ENCODE results near the gene VAC14.

The VAC14 gene

DNA sequence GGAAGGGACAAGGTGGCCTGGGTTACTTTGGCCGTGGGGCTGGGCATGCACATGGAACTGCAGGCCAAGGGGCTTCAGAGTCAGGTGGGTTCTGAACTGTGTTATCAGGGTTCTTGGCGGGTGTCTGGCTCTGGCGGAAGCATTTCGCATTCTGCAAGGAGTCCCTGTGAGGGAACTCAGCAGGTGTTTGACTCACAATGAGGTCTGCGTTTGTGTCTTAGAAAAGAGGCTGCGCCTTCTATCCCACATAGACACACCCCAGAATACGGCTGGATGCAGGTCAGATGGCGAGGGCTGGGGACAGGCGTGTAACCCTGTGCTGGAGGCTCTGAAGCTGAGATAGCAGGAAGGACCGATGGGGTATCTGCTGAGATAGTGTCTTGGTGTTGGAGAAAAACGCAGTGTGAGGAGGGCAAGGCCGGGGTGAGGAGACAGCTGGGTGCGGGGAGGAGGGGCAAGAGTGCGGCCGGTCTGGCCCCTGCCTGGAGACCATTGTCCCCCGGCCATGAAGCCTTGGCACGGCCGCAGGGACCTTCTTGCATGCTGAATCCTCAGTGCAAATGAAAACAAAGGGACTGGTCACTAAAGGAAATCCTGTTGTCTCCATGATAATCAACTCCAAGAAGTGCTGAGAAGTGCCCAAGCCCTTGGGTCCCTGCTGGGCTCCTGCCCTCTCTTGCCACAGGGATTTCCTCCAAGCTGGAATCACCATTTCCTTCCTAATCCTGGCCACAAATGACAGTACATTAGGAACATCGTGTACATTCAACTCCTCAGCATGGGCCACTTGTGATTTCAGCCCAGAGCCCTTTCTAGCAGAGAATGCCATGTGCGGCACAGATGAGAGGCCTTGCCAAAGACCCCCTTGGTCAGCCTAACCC lies 92.4 kb downstream of the VAC14 start:
- DNase-seq (ENCODE audit: low read depth in 2 of 2) = no peak

DNA sequence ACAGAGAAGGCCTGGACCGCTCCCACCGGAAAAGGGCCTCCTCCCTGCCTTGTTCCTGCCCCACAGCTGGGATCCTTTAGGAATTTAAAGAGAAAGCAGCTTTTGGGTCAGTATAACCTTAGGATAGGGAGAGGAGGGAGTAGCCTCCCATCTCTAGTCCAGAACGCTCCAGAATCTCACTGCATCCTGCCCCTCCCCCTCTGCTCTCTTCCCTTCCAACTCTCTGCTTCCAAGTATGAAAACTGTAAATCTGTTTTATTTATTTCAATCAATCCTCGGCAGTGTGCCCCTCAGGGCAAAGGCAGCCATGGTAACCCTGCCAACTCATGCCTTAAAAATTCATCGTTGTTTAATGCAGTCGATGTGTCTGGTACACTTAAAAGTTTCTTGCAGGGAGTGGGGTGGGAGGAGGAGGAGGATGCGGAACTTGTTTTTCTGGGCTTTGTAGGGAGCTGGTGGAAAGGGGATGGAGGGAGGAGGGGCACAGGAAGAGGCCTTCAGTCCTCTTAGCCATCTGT lies 94.0 kb downstream of the VAC14 start:
- DNase-seq (ENCODE audit: low read depth in 2 of 2) = no peak

DNA sequence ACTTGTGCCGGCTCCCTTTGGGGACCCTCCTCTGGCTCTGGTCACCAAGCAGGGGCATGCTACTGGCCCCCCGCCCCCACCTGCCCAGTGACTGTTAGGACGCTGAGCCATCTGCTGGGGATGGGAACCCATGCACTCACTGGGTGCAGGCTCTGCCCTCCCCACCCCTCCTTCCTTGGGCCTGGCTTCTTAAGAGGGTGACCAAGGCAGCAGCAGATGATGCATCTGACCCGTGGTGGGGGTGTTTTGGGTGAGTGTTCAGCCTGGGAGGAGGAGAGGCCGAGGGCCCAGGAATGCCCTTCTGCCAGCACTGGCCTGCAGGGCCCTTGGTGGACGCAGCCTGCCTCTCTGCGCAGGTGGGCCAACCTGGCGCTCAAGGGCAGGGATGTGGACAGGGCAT lies 95.9 kb downstream of the VAC14 start:
- DNase-seq (ENCODE audit: low read depth in 2 of 2) = no peak

DNA sequence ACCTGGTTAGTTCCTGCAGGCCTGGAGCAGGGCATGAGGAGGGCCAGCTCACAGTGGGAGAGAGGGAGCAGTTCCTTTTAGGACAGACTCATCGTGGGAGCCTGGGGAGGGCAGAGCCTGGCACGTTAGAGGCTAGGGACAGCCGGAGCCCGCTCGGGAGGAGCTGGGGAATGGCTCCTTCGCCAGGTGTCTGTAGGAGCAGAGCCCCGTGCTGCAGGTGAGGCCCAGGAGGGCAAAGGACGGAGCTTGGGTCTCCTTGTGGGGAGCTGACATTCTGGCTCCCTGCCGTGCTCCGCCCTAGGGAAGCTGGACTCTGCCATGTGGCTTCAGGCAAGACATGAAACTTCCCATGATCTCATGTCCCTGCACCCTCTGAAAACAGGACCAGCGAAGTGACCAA lies 96.4 kb downstream of the VAC14 start:
- no peak for DNase-seq (ENCODE audit: low read depth in 2 of 2)

DNA sequence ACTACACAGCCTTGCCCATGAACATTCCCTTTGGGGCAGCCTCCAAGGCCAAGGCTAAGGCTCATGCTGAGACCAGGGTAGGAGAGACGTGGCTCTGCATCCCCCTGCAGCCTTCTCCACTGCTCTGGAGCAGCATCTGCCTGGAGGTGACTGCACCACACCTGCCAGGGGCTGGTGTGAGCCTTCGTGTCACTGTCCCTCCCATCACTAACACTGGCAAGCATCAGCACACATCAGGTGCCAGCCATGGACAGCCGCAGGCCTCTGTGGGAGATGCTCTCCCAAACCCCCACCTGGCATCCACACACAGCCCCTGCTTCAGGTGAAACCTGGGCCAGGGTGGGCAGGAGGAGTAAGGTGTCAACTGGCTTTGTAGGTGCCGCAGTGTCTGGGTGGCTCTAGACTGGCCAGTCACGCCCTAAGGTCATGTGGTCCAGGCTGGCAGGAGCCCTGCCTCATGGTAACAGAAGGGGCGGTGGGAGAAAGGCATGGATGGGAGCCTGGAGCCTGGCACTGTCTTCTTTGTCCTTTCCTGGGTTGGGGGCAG lies 97.0 kb downstream of the VAC14 start:
- no peak for DNase-seq (ENCODE audit: low read depth in 2 of 2)

DNA sequence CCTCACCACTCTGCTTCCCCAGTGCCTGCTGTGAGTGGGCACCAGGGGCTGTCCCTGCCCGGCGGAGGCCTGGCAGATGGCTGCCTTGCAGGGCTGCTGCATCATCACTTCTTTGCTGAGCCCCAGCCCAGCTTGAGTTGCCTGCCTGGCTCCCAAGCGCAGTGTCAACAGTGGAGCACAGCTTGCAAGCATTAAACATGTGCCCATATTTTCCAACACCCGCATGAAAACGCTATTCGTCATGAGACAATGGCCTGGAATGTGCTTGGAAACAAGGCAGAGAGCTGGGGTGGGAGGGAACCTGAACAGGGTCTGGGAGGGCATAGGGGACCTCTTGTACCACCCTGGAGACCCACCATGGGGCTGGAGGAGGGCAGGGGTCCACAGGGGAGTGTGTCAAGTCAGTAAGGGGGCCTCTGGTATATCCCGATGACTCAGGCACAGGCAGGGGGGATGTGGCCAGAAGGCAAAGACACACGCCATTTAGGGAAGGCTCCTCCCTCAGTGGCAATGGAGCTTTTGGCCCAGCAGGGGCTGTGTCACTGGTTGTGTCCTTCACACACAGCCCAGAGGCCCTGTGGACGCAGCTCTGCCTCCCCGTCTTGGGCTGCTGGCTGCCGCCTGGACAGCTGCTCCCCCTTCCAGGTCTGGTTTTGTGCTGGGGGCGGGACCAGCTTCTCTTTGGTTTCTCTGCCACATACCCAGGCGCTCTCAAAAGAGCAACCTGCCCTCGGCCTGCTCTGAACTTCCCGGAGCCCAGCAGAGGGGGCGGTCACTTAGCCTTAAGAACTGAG lies 97.7 kb downstream of the VAC14 start:
- DNase-seq (ENCODE audit: low read depth in 2 of 2) = no peak

DNA sequence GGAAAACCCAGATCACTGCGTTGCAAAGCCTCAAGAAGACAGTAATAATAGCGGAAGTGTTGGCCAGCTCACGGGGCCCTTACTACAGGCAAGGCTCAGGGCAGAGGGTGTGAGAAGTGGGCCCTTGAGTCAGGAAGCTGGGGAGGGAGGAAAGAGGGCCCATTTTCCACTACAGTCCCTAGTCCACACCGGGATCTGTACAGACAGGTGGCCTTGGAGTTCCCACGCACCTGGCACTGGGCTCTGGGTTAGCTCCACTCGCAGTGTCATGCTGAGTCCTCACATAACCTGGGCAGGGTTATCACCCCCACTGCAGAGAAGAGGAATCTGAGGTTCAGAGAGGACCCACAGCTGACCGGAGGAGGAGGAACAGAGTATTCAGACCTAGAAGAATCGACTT lies 98.3 kb downstream of the VAC14 start:
- no peak for DNase-seq (ENCODE audit: low read depth in 2 of 2)

DNA sequence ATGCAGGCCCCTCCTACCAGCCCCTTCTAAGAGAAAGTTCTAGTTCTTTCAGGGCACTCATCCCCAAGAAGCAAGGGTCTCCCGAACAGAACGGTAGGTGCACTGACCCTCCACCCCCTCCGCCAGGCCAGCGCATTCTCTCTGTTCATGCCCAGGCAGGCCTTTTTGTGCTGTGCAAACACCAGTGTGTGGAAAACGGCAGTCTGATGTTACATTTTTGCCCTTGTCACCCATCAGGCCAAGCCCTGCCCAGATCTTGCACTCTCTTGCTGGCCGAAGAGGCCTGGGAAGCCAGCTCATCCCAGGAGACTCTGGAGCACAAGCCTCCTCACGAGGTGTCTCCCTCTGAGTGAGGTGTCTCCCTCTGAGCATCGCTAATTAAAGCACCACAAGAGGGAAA lies 99.0 kb downstream of the VAC14 start:
- DNase-seq (ENCODE audit: low read depth in 2 of 2) = no peak

DNA sequence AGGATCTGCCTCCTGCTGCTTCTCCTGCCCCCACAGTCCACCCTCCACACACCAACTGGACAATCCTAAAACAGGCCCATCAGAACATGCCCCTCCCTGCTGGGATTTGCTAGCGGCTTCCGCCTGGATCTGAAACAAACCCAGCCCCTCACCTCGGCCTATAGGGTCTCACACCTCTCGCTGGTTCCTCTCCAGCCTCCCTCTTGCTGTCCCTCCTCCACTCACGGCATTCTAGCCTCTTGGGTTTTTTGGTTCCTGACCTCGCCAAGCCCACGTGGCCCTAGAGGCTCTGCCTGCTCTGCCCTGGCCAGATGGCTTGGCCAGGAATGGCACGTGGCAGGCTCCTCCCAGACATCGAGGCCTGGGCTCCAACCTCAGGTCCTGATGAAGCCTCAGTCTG lies 99.4 kb downstream of the VAC14 start:
- no peak for DNase-seq (ENCODE audit: low read depth in 2 of 2)

DNA sequence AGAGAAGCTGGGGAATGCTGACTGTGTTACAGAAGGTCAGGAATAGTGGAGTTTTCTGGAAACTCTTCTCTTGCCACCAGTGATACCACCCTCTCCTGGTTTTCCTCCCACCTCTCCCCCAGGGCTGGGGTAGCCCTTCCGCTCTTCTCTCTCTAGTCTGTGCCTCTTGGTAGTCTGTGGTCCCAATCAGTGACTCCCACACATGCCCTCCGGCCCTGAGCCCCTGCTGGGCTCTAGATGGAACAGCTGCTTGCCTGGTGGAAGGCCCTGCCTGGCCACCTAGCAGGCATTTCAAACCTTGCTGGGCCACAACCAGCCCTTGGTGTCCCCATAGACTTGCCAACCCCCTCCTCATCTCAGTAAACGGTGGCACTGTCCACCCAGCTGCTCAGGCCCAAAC lies 99.9 kb downstream of the VAC14 start:
- no peak for DNase-seq (ENCODE audit: low read depth in 2 of 2)

DNA sequence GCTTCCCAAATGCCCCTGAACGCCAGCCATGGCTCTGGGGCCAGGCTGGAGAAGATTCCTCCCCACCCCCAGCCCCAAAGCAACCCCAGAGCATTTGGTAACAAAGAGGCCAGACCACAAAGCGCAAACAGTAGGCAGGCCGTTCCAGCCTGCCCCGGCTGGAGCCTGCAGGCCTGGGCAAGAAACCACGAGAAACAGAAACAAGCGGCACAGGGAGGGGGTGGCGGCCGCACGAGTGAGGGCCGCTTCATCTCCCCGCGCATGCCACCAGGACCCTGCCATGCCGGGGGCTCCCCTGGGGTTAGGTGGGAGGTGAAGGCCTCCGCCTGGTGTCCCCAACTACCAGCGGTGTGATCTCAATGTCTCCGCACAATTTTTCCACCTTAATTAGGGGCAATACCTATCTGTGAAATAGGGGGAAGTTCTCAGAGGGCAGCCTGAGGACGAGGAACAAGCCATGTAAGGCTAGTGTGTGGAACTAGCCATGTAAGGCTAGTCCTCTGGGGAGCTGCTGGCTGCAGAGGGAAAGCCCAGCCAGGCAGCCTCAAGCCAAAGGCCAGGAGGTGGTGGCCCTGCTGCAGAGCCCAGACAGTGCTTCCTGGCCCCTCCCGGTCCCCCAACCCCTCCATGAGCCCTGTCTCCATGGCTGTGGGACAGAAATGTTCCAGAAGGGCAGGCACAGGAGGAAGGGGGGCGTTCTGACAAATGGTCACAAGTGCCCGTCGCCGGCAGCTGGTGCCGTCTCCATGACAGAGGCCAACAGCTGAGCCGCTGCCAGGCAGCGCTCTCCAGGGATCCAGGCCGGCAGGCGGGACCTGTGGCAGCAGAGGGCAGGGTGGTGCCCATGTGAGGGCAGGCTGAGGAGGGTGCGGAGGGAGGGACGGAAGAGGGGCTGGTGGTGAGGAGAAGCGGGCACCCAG lies 100.6 kb downstream of the VAC14 start:
- no peak for DNase-seq (ENCODE audit: low read depth in 2 of 2)

DNA sequence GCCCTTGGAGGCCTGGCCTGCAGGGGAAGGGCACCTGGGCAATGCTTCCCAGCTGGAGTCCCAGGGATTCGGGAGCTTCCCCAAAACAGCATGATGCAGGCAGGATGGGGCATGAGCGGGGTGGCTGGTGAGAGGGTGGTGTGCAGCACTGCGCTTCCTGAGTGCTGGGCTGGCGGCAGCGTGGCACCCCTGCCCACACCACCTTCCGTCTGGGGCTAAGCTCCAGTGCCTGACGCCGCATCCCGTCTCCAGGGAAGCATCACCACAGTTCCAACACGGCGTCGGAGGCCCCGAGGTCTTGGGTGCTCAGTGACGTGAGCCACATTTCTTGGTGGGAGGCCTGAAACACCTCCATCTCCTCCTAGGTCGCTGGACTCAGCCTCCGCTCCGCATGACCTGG lies 101.3 kb downstream of the VAC14 start:
- no peak for DNase-seq (ENCODE audit: low read depth in 2 of 2)

DNA sequence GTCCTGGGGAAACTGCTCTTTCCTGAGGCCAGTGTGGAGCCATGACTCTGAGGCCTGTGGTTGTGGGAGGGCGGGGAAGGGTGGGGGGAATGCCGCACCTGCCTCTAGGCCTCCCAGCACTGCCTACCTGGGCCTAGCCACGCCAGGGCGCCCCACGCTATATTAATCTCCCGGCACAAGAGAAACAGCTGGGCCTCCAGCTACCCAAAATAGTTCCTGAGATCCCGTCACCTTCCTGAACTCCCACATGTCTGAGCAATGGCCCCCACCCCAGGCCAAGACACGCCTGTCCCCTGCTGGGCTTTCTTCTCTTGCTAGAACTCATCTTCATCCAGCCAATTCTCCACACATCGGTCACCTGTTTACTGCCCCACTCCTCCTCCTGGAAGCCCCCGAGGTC lies 102.1 kb downstream of the VAC14 start:
- DNase-seq (ENCODE audit: low read depth in 2 of 2) = no peak

DNA sequence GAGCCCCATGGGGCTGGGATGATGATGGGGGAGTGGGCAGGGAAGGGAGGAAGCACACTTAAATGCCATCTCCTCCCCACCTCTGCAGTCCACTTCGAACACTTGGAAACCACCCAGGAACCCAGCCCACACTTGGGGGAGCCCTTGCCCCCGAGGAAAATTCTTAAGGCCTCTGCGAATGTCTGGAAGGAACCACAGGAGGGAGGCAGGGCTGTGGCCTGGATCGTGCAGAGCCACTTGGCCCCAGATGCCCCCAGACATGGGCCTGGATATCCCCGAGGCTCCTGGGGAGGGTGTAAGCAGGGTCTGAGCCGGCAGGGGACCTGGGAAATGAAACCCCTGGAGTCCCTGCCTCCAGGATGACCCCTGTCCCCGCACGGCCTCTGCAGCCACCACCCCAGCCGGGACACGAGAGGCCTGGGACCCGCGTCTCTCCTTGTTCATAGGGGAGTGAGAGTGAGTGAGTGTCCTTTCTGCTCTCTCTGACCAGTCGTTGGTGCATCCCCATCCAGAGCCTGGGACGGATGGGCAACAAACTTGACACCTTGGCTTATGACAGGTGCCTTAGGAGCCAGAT lies 103.3 kb downstream of the VAC14 start:
- DNase-seq (ENCODE audit: low read depth in 2 of 2) = no peak

DNA sequence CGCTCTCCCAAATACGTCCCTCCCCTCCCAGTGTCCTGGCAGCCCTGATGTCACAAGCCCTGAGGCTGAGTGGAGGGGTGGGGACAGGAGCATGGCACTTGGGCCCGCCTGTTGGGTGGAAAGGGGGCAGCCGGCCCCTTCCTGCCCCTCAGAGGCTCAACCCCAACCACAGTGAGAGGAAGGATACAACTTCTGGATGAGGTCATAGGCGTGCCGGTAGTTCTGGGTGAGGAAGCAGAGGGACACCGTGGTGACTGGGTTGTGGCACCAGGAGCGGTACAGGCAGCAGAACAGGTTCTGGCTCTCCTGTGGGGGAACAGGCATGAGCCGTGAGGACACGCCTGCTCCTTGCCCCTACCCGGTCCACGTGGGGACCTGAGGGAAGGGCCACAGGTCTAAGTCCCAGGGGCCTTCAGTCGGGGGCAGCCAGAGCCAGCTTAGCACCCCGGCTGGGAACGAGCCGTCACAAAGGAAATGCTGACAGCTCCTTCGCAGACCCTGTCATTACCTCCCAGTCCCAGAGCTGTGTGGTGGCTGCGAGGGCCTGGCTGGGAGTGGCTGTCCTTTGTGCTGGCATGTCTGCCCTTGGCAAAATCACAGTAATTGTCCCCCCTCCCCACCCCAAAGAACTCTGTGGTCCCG lies 103.9 kb downstream of the VAC14 start:
- DNase-seq (ENCODE audit: low read depth in 2 of 2) = no peak

DNA sequence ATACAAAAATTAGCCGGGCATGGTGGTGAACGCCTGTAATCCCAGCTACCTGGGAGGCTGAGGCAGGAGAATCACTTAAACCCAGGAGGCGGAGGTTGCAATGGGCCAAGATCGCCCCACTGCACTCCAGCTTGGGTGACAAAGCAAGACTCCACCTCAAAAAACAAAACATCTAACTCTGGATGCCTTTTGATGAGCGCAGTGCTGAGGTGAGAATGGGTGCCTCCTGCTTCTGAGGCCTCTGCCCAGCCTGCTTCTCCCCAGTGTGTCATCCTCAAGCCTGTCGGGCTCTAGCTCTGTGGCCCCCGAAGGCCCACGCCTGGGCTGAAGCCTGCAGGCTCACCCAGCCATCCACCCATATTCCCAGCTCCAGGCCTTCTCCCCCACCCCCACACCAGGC lies 104.6 kb downstream of the VAC14 start:
- no peak for DNase-seq (ENCODE audit: low read depth in 2 of 2)

DNA sequence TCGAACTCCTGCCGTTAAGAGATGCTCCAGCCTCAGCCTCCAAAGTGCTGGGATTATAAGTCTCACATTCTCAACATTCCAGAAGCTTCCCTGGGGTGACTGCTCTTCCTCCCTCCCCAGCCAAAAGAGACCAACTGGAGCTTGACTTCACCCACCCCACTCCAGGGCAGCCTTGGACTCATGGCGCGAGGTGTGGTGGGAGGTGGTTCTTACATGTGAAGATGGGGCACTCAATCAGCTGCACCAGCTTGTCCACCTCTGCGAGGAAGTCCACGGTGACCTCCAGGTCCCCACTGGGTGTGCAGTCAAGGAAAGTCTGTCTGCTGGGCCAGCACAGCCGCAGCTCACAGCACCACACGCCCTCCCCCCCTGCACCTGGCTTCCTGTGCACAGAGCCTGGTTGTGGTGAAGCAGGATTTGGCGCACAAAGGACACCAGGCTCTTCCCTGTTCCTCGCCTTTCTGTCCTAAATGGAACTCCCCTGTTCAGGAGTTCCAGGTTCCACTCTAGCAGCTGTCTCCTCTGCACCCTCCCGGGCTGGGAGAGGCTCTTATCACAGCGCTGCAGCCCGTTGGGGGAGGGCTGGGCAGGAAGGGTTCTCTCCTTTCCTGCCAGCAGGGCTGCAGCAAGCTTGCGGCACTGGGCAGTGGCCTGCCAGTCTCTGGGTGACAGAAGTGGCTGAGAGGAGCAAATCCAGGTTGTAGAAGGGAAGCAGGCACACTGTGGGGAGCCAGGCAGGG lies 105.5 kb downstream of the VAC14 start:
- no peak for DNase-seq (ENCODE audit: low read depth in 2 of 2)

DNA sequence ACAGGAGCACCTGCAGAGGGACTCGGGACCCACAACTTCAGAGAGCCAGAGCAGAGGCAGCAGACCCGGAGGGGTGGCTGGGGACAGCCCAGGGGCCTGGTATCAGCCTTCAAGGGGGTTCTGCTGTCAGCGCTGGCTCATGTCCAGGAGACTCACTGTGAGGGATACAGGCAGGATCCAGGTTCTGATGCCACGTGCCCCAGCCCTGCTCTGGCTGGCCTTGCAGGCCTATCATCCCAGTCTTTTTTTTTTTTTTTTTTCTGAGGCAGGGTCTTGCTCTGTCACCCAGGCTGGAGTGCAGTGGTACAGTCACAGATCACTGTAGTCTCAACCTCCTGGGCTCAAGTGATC lies 106.1 kb downstream of the VAC14 start:
- no peak for DNase-seq (ENCODE audit: low read depth in 2 of 2)

DNA sequence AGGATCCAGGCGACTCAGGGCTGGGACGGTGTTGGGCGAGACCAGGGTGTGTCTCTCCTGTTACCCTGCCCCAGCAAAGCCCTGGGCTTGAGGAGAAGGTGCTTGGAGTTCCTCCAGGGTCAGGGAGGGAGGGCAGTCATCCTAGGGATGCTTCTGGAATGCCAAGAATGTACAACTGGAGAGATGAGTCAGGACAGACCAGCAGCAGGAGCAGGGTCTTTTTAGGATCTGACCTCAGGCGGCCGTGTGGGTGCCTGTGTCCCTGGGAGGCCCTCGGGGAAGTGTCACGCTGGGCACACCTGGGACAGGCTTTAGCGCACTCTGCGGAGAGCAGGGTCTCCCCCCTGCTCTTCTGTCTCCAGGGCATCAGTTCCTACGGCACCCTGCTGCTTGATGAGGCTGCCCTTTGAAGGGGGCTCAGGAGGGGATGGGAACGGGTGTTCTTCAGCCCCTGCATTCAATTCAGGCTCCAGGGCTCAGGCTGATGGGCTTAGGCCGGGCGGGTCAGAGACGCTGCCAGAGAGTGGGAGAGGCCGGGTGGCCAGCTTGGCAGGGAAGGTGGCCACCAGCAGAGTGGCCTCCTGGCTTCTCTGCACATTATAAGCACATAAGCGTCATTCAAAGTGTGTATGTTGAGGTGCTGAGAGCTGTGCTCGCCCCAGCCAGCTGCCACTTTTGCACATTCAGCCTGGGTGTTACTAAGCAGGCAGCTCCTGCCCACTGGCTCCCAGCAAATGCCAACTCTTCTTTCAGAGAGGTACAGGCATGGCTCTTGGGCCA lies 106.7 kb downstream of the VAC14 start:
- no peak for DNase-seq (ENCODE audit: low read depth in 2 of 2)

All from stimulated activated CD8-positive, alpha-beta memory T cell treated with anti-CD3 and anti-CD28 coated beads, Interleukin-2, amount 100 ng/mL, for 1 hour (primary cell).